ENCODE measurements around the gene EID2B. TPM values are rescaled to one million over a fixed set of nuclear protein-coding genes. Genes with fewer than 3 reads are reported as not detected.

Gene EID2B, protein sequence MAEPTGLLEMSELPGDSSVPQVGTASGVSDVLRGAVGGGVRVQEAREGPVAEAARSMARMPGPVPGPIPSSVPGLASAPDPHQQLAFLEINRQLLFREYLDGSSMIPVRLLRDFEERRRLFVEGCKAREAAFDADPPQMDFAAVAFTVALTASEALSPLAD
- 2.1 and 2.2 TPM in 2 replicates for total RNA-seq (2021)
- long read RNA-seq, transcript EID2B-201 (1 exons, 1,865 nt), result major isoform, 6 of 6 reads
- long read RNA-seq, partial matches to known transcripts, result 0 of 6 reads
- long read RNA-seq, other reads (novel, unspliced or antisense), result 0 of 6 reads

DNA sequence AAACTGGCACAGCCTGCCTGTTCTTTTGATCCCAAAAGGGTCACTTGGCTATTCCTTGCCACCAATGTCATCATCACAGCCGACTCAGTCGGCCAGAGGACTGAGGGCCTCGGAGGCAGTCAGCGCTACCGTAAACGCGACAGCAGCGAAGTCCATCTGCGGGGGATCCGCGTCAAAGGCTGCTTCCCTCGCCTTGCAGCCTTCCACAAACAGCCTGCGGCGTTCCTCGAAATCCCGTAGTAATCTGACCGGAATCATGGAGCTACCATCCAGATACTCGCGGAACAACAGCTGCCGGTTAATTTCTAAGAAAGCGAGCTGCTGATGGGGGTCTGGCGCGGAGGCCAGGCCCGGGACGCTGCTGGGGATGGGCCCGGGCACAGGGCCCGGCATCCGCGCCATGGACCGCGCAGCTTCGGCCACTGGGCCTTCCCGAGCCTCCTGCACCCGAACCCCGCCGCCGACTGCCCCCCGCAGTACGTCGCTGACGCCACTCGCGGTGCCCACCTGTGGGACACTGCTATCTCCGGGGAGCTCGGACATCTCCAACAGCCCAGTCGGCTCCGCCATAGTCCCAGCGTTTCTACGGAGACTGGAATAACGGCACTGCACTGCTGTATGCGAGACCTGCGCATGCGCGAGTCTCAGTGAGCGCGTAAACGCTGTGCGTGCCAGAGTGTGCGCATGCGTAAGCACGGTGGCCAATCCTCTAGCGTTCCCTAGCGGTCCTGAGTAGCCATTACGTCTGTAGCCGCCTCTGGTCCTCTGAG lies at the start of gene EID2B:
Gene EID2B (minus strand): TSS at position 620 of the 770 bp plus-strand sequence. CDS start 50 bp downstream, at position 570.
- Histone ChIP-seq H2AK5ac (ENCODE audit: insufficient read length, low read length) (no peak within 1 kb of the TSS), H3K27ac (ENCODE audit: insufficient read length, low read depth, low read length) (no peak within 1 kb of the TSS)
- H3K36me3 Mint-ChIP-seq (ENCODE audit: insufficient read depth in 1 of 3, low read depth in 3 of 3), result peaks cover 0 to 4% (median 3%) of the 10 kb centered on the region in 3 experiments; a peak in 4 of 7 replicates

More for the DNA sequence above, at the start of gene EID2B:
- no peak within 1 kb of the TSS for H2BK20ac ChIP-seq (ENCODE audit: low read depth, low read length, poor library complexity, severe bottlenecking)
- H3K56ac ChIP-seq (ENCODE audit: insufficient read length, low read depth, low read length), result no peak within 1 kb of the TSS
- peak within 1 kb of the TSS in 2 of 3 experiments; percentile 67 to 94; a peak in 3 of 7 replicates for H3K27ac Mint-ChIP-seq
- H2BK12ac ChIP-seq (ENCODE audit: insufficient read length, low read depth, low read length), result no peak within 1 kb of the TSS
- no peak within 1 kb of the TSS for H2BK15ac ChIP-seq (ENCODE audit: low read depth, low read length)
- H3K27me3 Mint-ChIP-seq (ENCODE audit: low read depth), result peaks cover 6% of the 10 kb centered on the region
- no peak within 1 kb of the TSS for H3K18ac ChIP-seq (ENCODE audit: insufficient read length, low read depth, low read length)
- no peak within 1 kb of the TSS for H3K23ac ChIP-seq (ENCODE audit: insufficient read length, low read depth, low read length)
- no CpG with 5 or more reads among the region's 65 CpGs for WGBS (ENCODE audit: extremely low coverage, insufficient read length, low lambda C conversion rate)
- no peaks in the 10 kb centered on the region for H3K4me1 ChIP-seq (ENCODE audit: insufficient read depth, low read length)
- H4K91ac ChIP-seq (ENCODE audit: insufficient read length, low read depth, low read length), result no peak within 1 kb of the TSS
- no peak within 1 kb of the TSS for H2BK5ac ChIP-seq (ENCODE audit: insufficient read length, low read length)
- H3K23me2 ChIP-seq (ENCODE audit: insufficient read length, low read depth, low read length, poor library complexity, severe bottlenecking), result peaks cover 5% of the 10 kb centered on the region
- TF ChIP-seq, protein P1, sequence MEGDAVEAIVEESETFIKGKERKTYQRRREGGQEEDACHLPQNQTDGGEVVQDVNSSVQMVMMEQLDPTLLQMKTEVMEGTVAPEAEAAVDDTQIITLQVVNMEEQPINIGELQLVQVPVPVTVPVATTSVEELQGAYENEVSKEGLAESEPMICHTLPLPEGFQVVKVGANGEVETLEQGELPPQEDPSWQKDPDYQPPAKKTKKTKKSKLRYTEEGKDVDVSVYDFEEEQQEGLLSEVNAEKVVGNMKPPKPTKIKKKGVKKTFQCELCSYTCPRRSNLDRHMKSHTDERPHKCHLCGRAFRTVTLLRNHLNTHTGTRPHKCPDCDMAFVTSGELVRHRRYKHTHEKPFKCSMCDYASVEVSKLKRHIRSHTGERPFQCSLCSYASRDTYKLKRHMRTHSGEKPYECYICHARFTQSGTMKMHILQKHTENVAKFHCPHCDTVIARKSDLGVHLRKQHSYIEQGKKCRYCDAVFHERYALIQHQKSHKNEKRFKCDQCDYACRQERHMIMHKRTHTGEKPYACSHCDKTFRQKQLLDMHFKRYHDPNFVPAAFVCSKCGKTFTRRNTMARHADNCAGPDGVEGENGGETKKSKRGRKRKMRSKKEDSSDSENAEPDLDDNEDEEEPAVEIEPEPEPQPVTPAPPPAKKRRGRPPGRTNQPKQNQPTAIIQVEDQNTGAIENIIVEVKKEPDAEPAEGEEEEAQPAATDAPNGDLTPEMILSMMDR (conservative IDR thresholded peaks at IDR 0.05), result peak; percentile 95
- peak within 1 kb of the TSS; percentile 76 for H3K4me2 ChIP-seq (ENCODE audit: insufficient read depth, insufficient read length, low read length)
- 0 out of 2 replicates have a peak within 1 kb of the TSS, but pooled peaks have one; percentile 18 for H3K14ac ChIP-seq (ENCODE audit: insufficient read depth, low read length)
- H2AFZ ChIP-seq (ENCODE audit: low read length), result no peak within 1 kb of the TSS
- H3T11ph ChIP-seq (ENCODE audit: low read length), result no peak within 1 kb of the TSS
- H3K9me3 ChIP-seq (ENCODE audit: control insufficient read depth, low read depth, low read length), result no peaks in the 10 kb centered on the region
- no peak within 1 kb of the TSS for H4K5ac ChIP-seq (ENCODE audit: insufficient read length, low read depth, low read length)
- H3K4ac ChIP-seq (ENCODE audit: low read depth, low read length), result no peak within 1 kb of the TSS
- H4K20me1 ChIP-seq (ENCODE audit: control insufficient read depth, insufficient read depth, insufficient read length), result no peaks in the 10 kb centered on the region
- no peak within 1 kb of the TSS for H4K8ac ChIP-seq (replicated peaks; ENCODE audit: insufficient read length, low read depth, low read length)
- H3K9me3 Mint-ChIP-seq, result peaks cover 0 to 3% of the 10 kb centered on the region in 2 experiments; a peak in 2 of 5 replicates
- H3K79me1 ChIP-seq (ENCODE audit: insufficient read depth, low read depth, low read length, poor library complexity, severe bottlenecking), result no peaks in the 10 kb centered on the region
- no peaks in the 10 kb centered on the region; the same call in 1 of the 2 replicates for H3K27me3 ChIP-seq (ENCODE audit: insufficient read depth, low read length)
- H3K4me1 Mint-ChIP-seq, result peaks cover 4 to 6% of the 10 kb centered on the region in 2 experiments
- peak; percentile 95 for DNase-seq
- H3K4me3 Mint-ChIP-seq, result peak within 1 kb of the TSS; percentile 90 to 96
- no peaks in the 10 kb centered on the region for H3K79me2 ChIP-seq (ENCODE audit: insufficient read depth, low read length)
- H2BK120ac ChIP-seq (ENCODE audit: low read depth, low read length, poor library complexity, severe bottlenecking), result no peak within 1 kb of the TSS
- peak within 1 kb of the TSS; percentile 42 for H3K9ac ChIP-seq (ENCODE audit: extremely low read depth, insufficient read length, low read length)
